NK-92 treated with Interleukin-12 subunit alpha and Interleukin-12 subunit beta, amount 100 ng/mL, for 24 hours (cell line): Measurements from ENCODE around the gene INPP5A.

Source experiments
- DNase-seq: peaks from one replicate; lab custom pipeline; 2025; lab: John Stamatoyannopoulos, UW

INPP5A gene

GRCh38 chr10:132646443-132647097 is 109.0 kb downstream of the INPP5A start:
- DNase-seq = no peak

- no peak for DNase-seq
These were observed 109.8 kb downstream of the INPP5A start for GRCh38 chr10:132647424-132647823.

- DNase-seq = no peak
These were observed 110.7 kb downstream of the INPP5A start for GRCh38 chr10:132648072-132648850.

DNA sequence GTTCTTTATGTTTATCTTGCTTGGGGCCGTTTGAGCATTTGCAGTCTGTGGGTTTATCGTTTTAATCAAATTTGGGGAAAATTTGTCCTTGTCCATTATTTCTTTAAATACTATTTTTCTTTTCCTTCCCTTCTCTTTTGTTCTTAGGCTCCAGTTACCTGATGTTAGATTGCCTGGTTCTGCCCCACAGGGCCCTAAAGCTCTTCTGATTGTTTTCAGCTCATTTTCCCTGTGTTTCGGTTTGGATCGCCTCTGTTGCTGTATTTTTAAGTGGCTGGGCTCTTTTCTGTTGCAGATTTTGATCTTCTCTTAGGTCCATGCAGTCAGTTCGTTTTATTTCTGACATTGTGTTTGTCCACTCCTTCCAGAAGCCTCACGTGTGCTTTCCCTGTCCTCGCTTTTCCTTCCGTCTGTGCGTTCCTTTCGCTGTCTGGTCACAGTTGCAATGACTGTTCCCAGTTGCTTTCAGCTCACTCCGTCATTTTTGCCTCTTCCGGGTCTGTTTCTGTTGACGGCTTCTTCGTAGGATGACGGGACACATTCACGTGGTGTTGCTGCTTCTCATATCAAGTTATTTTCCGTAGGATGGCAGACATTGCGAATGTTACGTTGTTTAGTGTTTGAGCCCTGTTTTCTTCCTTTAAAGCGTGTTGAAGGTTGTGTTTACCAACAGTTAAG is 111.4 kb downstream of the INPP5A start:
- no peak for DNase-seq

- DNase-seq = no peak
These were observed 112.2 kb downstream of the INPP5A start for GRCh38 chr10:132649651-132650360.

DNA sequence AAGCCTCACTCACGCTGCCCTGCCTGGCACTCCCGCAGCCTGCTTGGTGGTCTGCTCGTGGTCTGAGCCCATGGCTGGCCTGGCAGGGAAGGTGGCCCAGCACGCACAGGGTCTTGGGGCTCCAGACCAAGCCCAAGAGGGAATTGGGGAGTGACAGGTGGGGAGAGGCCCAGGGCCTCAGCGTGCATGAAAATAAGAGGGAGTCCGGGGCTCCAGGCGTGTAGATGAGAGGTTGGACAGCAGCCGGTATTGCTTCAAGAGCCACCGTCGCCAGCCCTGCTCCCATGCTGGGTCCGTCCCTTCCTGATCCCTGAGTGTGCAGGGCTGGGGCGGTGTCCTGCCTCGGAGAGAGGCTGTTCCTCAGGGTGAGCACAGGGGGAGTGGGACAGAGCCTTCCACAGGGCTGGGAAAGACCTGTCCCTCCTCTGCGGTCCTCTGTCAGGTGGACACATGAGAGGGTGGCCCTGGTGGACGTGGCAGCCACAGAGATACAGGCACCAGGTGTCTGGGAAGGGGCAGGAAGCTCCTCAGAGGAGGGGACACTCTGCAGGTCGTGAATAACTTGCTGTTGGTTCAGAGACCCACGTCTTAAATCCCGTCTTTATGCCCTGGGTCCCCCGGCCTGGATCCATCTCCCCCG is 113.1 kb downstream of the INPP5A start:
- no peak for DNase-seq

- no peak for DNase-seq
These were observed 114.0 kb downstream of the INPP5A start for GRCh38 chr10:132651511-132652029.

DNA sequence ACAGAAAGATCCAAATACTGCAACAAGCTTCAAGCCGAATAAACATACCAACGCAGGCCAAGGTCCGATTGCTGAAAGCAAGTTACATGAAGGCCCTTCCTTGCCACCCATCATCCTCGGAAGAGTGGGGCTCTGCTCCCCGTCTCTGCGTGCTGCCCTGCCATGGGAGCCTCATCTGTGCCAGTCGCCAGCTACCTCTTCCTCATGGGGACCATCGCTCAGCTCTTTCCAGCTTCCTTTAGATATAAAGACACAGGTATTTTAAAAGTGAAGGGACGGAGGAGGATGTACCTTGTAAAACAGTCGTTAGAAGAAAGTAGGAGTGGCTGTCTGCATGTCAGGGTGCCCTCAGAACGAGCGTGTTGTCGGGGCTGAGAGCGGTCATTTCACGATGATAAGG is 114.9 kb downstream of the INPP5A start:
- no peak for DNase-seq

- DNase-seq = no peak
These were observed 115.5 kb downstream of the INPP5A start for GRCh38 chr10:132652936-132653590.

- DNase-seq = no peak
These were observed 116.1 kb downstream of the INPP5A start for GRCh38 chr10:132653721-132654120.

- no peak for DNase-seq
These were observed 116.6 kb downstream of the INPP5A start for GRCh38 chr10:132654121-132654571.

DNA sequence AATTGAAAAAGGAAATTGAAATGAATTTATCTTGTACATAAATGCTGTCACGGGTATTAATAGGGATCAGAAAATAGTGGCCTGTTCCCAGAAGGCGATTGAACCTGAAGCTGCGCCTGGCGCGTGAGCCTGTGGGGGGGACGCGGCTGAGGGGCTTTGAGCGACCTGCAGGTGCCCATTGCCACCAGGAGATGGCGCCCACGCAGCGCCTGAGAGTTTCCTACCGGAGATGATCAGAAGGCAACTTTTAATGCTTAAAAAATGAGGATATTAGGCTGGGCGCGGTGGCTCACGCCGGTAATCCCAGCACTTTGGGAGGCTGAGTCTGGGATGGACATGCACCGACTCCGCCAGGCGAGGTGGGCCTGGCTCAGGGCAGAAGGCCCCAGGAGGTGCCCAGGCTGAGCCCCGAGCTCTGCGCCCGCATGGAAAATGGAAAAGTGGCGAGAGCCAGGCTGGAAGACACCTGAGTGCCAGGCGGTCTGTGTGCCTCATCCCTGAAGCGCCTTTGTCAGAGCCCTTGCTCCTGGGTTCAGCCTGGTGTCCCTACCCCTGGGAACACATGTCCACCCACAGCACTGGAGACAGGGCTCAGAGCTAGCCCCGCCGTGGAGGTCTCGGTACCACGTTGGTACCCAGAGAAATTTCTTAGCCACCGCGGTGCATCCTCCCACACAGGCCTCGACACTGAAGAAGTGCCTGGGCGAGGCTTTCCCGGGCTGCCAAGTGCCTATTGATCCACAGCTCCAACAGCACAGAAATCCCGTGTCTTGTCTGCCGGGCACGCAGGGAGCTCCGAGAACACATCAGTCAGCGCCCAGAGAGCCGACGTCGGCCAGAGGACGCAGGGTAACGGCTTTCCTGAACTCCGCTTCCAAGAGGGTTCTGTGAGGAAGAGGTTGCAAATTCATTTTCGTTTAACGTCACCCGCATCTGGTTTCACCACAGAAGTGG is 117.4 kb downstream of the INPP5A start:
- peak; percentile 12 for DNase-seq

- no peak for DNase-seq
These were observed 118.1 kb downstream of the INPP5A start for GRCh38 chr10:132655735-132656134.

DNA sequence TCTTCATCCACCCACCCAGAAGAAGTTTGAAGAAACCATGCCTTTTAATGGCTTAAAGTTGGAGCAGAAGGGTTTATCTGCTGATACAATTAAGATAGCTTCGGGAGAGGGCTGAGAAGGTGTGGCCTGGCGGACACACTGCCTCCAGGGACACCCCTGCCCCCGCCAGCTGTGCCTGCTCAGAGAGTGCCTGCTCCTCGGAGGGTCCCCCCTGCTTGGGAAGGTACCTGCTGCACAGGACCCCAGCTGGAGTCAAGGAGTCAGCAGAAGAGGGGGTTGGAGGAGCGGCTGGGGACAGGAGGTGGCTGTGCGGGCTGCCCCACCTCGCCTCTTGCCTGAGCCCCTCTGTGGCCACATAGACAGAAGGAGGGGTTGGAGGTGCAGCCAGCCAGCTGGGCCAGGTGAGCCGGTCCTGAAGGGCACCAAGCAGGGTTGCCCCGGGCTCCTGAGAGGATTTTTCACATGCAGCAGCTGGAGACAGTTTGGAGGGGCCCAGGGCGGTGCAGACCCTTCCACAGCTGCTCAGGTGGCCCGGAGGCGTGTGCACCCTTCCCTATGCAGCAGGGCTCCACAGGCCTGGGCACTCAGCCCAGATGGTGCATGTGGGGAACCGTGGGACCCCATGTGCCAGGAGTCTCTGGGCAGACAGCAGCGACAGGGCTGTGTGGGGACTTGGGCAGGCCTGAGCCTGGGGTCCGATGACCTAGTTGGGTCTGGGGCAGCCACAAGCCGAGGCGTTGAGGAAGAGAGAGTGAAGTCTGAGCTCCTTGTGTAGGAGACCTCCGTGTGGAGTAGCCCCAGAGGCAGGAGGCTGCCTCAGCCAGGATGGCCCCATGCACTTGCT is 118.9 kb downstream of the INPP5A start:
- no peak for DNase-seq

DNA sequence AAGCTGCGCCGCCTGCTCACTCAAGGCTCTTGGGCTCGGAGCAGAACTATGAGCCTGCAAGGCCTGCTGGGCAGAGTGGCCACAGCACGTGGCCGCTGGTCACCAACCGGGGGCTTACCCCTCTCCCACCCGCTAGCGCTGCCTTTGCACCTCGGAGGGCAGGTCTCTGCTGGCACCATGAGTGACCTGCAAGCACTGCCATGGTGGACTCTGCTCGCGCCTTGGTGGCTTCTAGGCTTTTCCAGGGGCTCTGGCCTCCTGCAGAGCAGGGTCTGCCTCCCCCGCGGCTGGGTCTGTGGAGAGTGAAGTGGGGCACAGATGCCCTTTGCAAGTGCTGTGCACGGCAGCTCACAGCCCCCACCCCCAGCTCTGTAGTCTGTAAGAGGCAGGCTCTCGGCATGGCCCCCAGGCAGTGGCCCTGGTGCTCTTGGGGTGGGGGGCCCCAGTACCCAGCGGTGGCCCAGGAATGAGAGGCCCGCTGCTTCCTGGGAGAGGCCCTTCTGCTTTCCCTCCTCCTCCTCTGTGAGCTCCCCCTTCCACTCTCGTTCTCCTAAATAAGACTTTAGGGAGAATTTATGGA is 119.6 kb downstream of the INPP5A start:
- no peak for DNase-seq

DNA sequence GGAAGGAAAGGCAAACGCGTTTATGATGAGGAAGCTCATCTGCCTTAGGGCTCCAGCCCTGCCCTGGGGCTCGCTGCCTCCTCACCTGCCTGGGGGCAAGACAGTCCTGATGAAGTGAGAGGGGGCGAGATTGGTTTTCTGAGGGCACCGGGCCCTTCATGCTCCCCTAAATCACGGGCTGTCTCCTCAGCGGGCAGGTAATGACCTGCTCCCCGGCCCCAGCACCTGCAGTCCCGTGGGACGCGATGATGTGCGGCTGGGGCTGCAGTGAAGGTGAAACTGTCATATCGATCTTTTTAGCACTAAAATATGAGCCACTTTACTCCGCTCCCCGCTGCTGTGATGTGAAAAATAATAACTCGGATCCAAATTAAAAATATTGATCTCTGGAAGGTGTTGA is 120.2 kb downstream of the INPP5A start:
- DNase-seq = no peak

GRCh38 chr10:132658546-132659205 is 121.1 kb downstream of the INPP5A start:
- no peak for DNase-seq
